ENCODE measurements around the gene RANBP3. TPM values are rescaled to one million over a fixed set of nuclear protein-coding genes. Genes with fewer than 3 reads are reported as not detected.

Gene RANBP3
- total and polyA plus RNA-seq, 2 of the 8 experiments (the other 6 are each of a cell fraction or from before 2014, with no cell fraction given) = 95.4 to 122 TPM

DNA sequence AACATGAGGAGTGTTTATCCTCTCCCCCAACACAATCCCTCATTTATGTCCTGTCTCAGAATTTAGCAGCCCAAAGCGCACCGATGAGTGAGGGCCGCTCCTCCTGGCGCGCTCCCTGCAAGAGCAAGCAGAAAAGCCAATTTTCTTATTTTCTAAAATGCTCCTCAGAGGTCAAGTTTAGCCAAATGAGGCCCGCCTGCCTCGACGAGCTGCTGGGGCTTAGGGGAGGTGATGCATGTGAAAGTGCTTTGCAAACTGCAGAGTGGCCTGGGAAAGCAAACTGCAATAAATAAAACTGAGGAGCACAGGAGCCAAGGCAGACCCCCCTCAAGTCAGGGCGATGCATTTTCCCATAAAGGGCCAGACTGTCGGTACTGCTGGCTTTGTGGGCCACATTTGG, 34.9 kb downstream of the RANBP3 start:
- no peak for DNase-seq (ENCODE audit: low read depth in 1 of 2, low spot score in 2 of 2)
- no peak overlapping the region for H2BK15ac ChIP-seq (ENCODE audit: low read length)
- H3K18ac ChIP-seq (ENCODE audit: extremely low read depth, low read length) = no peak overlapping the region
- H4K91ac ChIP-seq (replicated peaks; ENCODE audit: insufficient read length, low read length) = no peak overlapping the region
- H3K4me2 ChIP-seq (ENCODE audit: insufficient read depth in 1 of 2, low read depth in 2 of 2, low read length in 2 of 2) = no peak overlapping the region
- H3K23ac ChIP-seq (ENCODE audit: insufficient read length) = no peak overlapping the region
- H2AK5ac ChIP-seq (ENCODE audit: low read depth, low read length) = no peak overlapping the region
- no peak overlapping the region for H2AFZ ChIP-seq (ENCODE audit: low read length)
- H3K4ac ChIP-seq (replicated peaks; ENCODE audit: insufficient read length, low read depth, low read length) = no peak overlapping the region
- no peaks in the 10 kb centered on the region for H3K27me3 ChIP-seq (replicated peaks in 1 of 4; ENCODE audit: control insufficient read depth in 3 of 4, extremely low read depth in 1 of 4, insufficient read depth in 3 of 4, low read length in 3 of 4)
- H3K79me2 ChIP-seq (ENCODE audit: control insufficient read depth in 1 of 2, insufficient read depth in 2 of 2, low read length in 2 of 2) = peaks cover 0 to 57% of the 10 kb centered on the region in 2 experiments; a peak in 3 of 4 replicates
- no peak overlapping the region for H2BK12ac ChIP-seq (ENCODE audit: low read depth, low read length)
- TF ChIP-seq GTF2F1 (IDR thresholded peaks at IDR 0.05; ENCODE audit: borderline replicate concordance, low read depth, low read length) (no peak), CTBP2 (IDR thresholded peaks at IDR 0.05; ENCODE audit: borderline replicate concordance, insufficient read depth, insufficient read length, low read length) (no peak), KDM5A (IDR thresholded peaks at IDR 0.05; ENCODE audit: low read length) (no peak), HDAC2 (IDR thresholded peaks at IDR 0.05; ENCODE audit: borderline replicate concordance in 1 of 2, low read depth in 2 of 2, low read length in 2 of 2) (no peak)
- H4K5ac ChIP-seq (ENCODE audit: insufficient read length, low read depth, low read length) = no peak overlapping the region
- H3K4me3 ChIP-seq (ENCODE audit: extremely low read depth in 1 of 4, insufficient read depth in 2 of 4, low read depth in 3 of 4, low read length in 4 of 4) = no peak overlapping the region
- H3K23me2 ChIP-seq (ENCODE audit: low read depth, low read length) = no peaks in the 10 kb centered on the region
- peaks cover 0 to 1% (median 0%) of the 10 kb centered on the region in 4 experiments; a peak in 3 of 7 replicates for H3K4me1 ChIP-seq (replicated peaks in 1 of 4; ENCODE audit: control insufficient read depth in 3 of 4, insufficient read depth in 4 of 4, low read length in 3 of 4)
- H4K8ac ChIP-seq (ENCODE audit: extremely low read depth, insufficient read depth, low read length) = no peak overlapping the region
- H3K56ac ChIP-seq (replicated peaks; ENCODE audit: insufficient read length, low read depth, low read length) = no peak overlapping the region
- peaks cover 21% of the 10 kb centered on the region for H3K79me1 ChIP-seq (ENCODE audit: low read depth, low read length)
- no peak for FAIRE-seq
- no peak overlapping the region for H3K27ac ChIP-seq (ENCODE audit: low read depth, low read length)
- H3K9me3 ChIP-seq (ENCODE audit: insufficient read depth in 2 of 2, low read depth in 1 of 2, low read length in 1 of 2) = no peaks in the 10 kb centered on the region
- peaks cover 30 to 31% of the 10 kb centered on the region in 2 experiments for H4K20me1 ChIP-seq (replicated peaks in 1 of 2; ENCODE audit: control insufficient read depth in 1 of 2, insufficient read depth in 2 of 2, low read length in 2 of 2)
- H2BK5ac ChIP-seq (ENCODE audit: low read depth, low read length) = 0 out of 2 replicates have a peak overlapping the region, but pooled peaks have one; percentile 24
- no peak overlapping the region for H2BK20ac ChIP-seq (ENCODE audit: low read length)
- no peak overlapping the region for H3K9ac ChIP-seq (replicated peaks in 1 of 4; ENCODE audit: extremely low read depth in 1 of 4, low read depth in 3 of 4, low read length in 3 of 4)
- peaks cover 0 to 23% (median 9%) of the 10 kb centered on the region in 4 experiments; a peak in 5 of 8 replicates for H3K36me3 ChIP-seq (ENCODE audit: control insufficient read depth in 2 of 4, insufficient read depth in 4 of 4, low read length in 3 of 4)
- no peak overlapping the region for H2BK120ac ChIP-seq (replicated peaks; ENCODE audit: low read depth, low read length)
- CTCF ChIA-PET (ENCODE audit: partially characterized antibody) = interaction anchor here (0.6 to 3.0 kb wide), 9 partner anchors 9 to 1323 kb away, joined by 3 to 12 read pairs (median 4); no protein-coding TSS in a partner anchor
- POLR2A ChIA-PET (ENCODE audit: partially characterized antibody) = interaction anchor here (0.6 to 1.2 kb wide), 3 partner anchors 9 to 15 kb away, joined by 3 to 4 read pairs (median 4); no protein-coding TSS in a partner anchor
- no peak overlapping the region for H3K14ac ChIP-seq (ENCODE audit: insufficient read length)
- WGBS, 2 experiments (ENCODE audit: extremely low coverage in 1 of 2, insufficient coverage in 1 of 2, insufficient read length in 1 of 2, insufficient replicate concordance in 2 of 2, low coverage in 1 of 2, low lambda C conversion rate in 2 of 2, missing lambda C conversion rate in 1 of 2) = 96% methylated on average over 10 of the region's 10 CpGs; no CpG with 5 or more reads in 1 of the 2 experiments

Data from H1 (cell line).